Prostate gland (tissue), 2 donors: ENCODE results near the gene CCDC83.

Experiments
- POLR2A ChIP-seq: fragments of 450-650 bp; IDR thresholded peaks from one replicate; pipeline ENCODE4 v1.6.1; 2016; ENCODE audit warnings: antibody characterized with exemption, mild to moderate bottlenecking
- POLR2AphosphoS5 ChIP-seq: sonication (generic); formaldehyde crosslinking; IDR thresholded peaks from one replicate; pipeline ENCODE4 v1.6.1; 2017; ENCODE audit warnings: antibody characterized with exemption
- TF ChIP-seq, protein P1 (sequence below), 4 experiments: fragments of 200-600 bp in 2 of 4; fragments of 450-650 bp in 2 of 4; sonication (generic) in 2 of 4; IDR thresholded peaks; 1 replicate in 3 of 4; 2 replicates in 1 of 4; pipeline ENCODE4 v1.5.1; 2016 to 2019; ENCODE audit warnings: antibody characterized with exemption in 4 of 4, mild to moderate bottlenecking in 2 of 4, moderate library complexity in 2 of 4

DNA sequence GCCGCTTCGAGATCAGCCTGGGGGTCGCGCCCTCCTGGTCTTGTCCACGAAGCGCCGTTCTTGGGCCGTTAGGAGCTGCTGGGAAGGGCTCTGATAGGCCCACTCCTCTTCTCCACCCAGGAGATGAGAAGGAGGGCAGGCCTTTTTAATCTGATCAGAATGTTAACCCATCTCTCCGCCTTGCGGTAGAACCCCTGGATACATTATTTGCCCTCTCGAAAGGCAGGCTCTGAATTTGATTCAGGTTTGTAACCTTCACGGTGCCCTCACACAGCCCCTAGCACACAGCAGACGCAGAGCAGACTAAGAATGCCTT is at the start of gene CCDC83:
- TF ChIP-seq, protein P1, sequence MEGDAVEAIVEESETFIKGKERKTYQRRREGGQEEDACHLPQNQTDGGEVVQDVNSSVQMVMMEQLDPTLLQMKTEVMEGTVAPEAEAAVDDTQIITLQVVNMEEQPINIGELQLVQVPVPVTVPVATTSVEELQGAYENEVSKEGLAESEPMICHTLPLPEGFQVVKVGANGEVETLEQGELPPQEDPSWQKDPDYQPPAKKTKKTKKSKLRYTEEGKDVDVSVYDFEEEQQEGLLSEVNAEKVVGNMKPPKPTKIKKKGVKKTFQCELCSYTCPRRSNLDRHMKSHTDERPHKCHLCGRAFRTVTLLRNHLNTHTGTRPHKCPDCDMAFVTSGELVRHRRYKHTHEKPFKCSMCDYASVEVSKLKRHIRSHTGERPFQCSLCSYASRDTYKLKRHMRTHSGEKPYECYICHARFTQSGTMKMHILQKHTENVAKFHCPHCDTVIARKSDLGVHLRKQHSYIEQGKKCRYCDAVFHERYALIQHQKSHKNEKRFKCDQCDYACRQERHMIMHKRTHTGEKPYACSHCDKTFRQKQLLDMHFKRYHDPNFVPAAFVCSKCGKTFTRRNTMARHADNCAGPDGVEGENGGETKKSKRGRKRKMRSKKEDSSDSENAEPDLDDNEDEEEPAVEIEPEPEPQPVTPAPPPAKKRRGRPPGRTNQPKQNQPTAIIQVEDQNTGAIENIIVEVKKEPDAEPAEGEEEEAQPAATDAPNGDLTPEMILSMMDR (IDR thresholded peaks at IDR 0.05) = no peak
- TF ChIP-seq POLR2A = no peak
- TF ChIP-seq POLR2AphosphoS5 = no peak
